Endodermal cell (in vitro differentiated cells): Measurements from ENCODE around the gene VCAN. TPM values are rescaled to one million over a fixed set of nuclear protein-coding genes. Genes with fewer than 3 reads are reported as not detected.

ENCODE experiments used
- DNase-seq: peaks from one replicate; pipeline ENCODE4 v3.0.0-alpha.2; 2017
- H3K27ac ChIP-seq: 2 replicates; pipeline ENCODE4 v1.5.1; 2013; ENCODE audit warnings: mild to moderate bottlenecking, low read depth, low read length, moderate library complexity
- H3K27me3 ChIP-seq: 2 replicates; pipeline ENCODE4 v1.6.1; 2013; ENCODE audit warnings: mild to moderate bottlenecking, low read length, moderate library complexity; ENCODE audit not compliant: insufficient read depth, control insufficient read depth, poor library complexity, severe bottlenecking
- H3K36me3 ChIP-seq: 2 replicates; pipeline ENCODE4 v1.7.0; 2013; ENCODE audit warnings: mild to moderate bottlenecking, low read length, moderate library complexity; ENCODE audit not compliant: control insufficient read depth, insufficient read depth
- H3K4me1 ChIP-seq: one replicate; pipeline ENCODE4 v1.7.0; 2013; ENCODE audit warnings: low read length; ENCODE audit not compliant: control insufficient read depth, insufficient read depth
- H3K4me3 ChIP-seq: 2 replicates; pipeline ENCODE4 v1.5.1; 2013; ENCODE audit warnings: mild to moderate bottlenecking, low read length, moderate library complexity
- H3K9ac ChIP-seq: 2 replicates; pipeline ENCODE4 v1.6.1; 2013; ENCODE audit warnings: mild to moderate bottlenecking, low read length, moderate library complexity; ENCODE audit not compliant: poor library complexity, severe bottlenecking; ENCODE audit errors: extremely low read depth
- H3K9me3 ChIP-seq: 2 replicates; pipeline ENCODE4 v1.6.1; 2013; ENCODE audit warnings: mild to moderate bottlenecking, low read length, moderate library complexity; ENCODE audit not compliant: control insufficient read depth
- H3K27ac Mint-ChIP-seq: 2 replicates; pipeline ENCODE4 v1.8.0; 2020; ENCODE audit warnings: mixed read lengths
- H3K27me3 Mint-ChIP-seq: 2 replicates; pipeline ENCODE4 v1.8.0; 2021; ENCODE audit warnings: mild to moderate bottlenecking, mixed read lengths; ENCODE audit not compliant: insufficient read depth
- H3K36me3 Mint-ChIP-seq: 2 replicates; pipeline ENCODE4 v1.8.0; 2020; ENCODE audit warnings: low read depth, mixed read lengths
- H3K4me1 Mint-ChIP-seq: 2 replicates; pipeline ENCODE4 v1.8.0; 2020; ENCODE audit warnings: mixed read lengths
- H3K4me3 Mint-ChIP-seq: 2 replicates; pipeline ENCODE4 v1.8.0; 2020; ENCODE audit warnings: mild to moderate bottlenecking, moderate library complexity, mixed read lengths
- H3K9me3 Mint-ChIP-seq: 2 replicates; pipeline ENCODE4 v1.8.0; 2020; ENCODE audit warnings: mild to moderate bottlenecking, mixed read lengths
- CTCF ChIP-seq: fragments of 200-600 bp; sonication (generic); conservative IDR thresholded peaks from 2 replicates; pipeline ENCODE4 v1.5.0; 2021; ENCODE audit warnings: antibody characterized with exemption, mild to moderate bottlenecking
- WGBS, 2 experiments: methylation state at CpG; one replicate each; pipeline versions ENCODE4 v1.1.5 to v1.1.7; 2013; ENCODE audit warnings: missing lambda C conversion rate in 2 of 2, mixed read lengths in 1 of 2; ENCODE audit not compliant: insufficient coverage in 1 of 2, insufficient read length in 1 of 2; 5-methylcytosine and 5-hydroxymethylcytosine counted together
- total RNA-seq, 2 donors: library from RNA; stranded (reverse); fragmentation: NEBNext Ultra II Directional in 1 of 2; extraction: Animal tissue kit (Norgen Biotek cat#: 25700) in 1 of 2; gene quantifications; 2 replicates in 1 of 2; 3 replicates in 1 of 2; pipeline ENCODE4 v1.2.1, GENCODE V29; 2021

The VCAN gene
- total RNA-seq, 2 donors from 2014 or later = 363 to 397 TPM

- no peak overlapping the region for H3K27ac Mint-ChIP-seq
- WGBS, 2 experiments = 91% methylated on average over 1 of the region's 2 CpGs; no CpG with 5 or more reads in 1 of the 2 experiments
- no peak for TF ChIP-seq CTCF
Measured at GRCh38 chr5:83567741-83568140, 96.2 kb downstream of the VCAN start.

GRCh38 chr5:83568186-83568585 lies 96.6 kb downstream of the VCAN start:
- DNase-seq = no peak
- peaks cover 19% of the 10 kb centered on the region for H3K36me3 ChIP-seq
- H3K9me3 ChIP-seq = peaks cover 4% of the 10 kb centered on the region
- no peak overlapping the region for H3K9ac ChIP-seq
- peaks cover under 1% of the 10 kb centered on the region for H3K4me1 ChIP-seq
- H3K4me3 ChIP-seq = no peak overlapping the region
- Mint-ChIP-seq H3K36me3 (peaks cover 58% of the 10 kb centered on the region), H3K4me1 (peaks cover 17% of the 10 kb centered on the region), H3K9me3 (no peaks in the 10 kb centered on the region), H3K27me3 (no peaks in the 10 kb centered on the region), H3K4me3 (no peak overlapping the region), H3K27ac (peak overlapping the region; percentile 81)
- TF ChIP-seq CTCF = no peak
- H3K27ac ChIP-seq = no peak overlapping the region
- WGBS, 2 experiments = 83 to 86% methylated on average over 2 of the region's 2 CpGs
- H3K27me3 ChIP-seq = no peaks in the 10 kb centered on the region

More at GRCh38 chr5:83567741-83568140, 96.2 kb downstream of the VCAN start:
- H3K27me3 ChIP-seq = no peaks in the 10 kb centered on the region
- H3K9me3 ChIP-seq = peaks cover 4% of the 10 kb centered on the region
- H3K36me3 ChIP-seq = peaks cover 16% of the 10 kb centered on the region
- no peak for DNase-seq
- Mint-ChIP-seq H3K36me3 (peaks cover 56% of the 10 kb centered on the region), H3K4me1 (peaks cover 21% of the 10 kb centered on the region), H3K4me3 (no peak overlapping the region), H3K27me3 (no peaks in the 10 kb centered on the region), H3K9me3 (no peaks in the 10 kb centered on the region)
- H3K9ac ChIP-seq = no peak overlapping the region
- H3K4me1 ChIP-seq = peaks cover 5% of the 10 kb centered on the region
- H3K27ac ChIP-seq = no peak overlapping the region
- H3K4me3 ChIP-seq = no peak overlapping the region

GRCh38 chr5:83570916-83571315 lies 99.4 kb downstream of the VCAN start:
- Mint-ChIP-seq H3K4me1 (peaks cover 10% of the 10 kb centered on the region), H3K4me3 (no peak overlapping the region), H3K27ac (no peak overlapping the region), H3K36me3 (peaks cover 61% of the 10 kb centered on the region), H3K9me3 (no peaks in the 10 kb centered on the region), H3K27me3 (no peaks in the 10 kb centered on the region)
- H3K36me3 ChIP-seq = peaks cover 34% of the 10 kb centered on the region
- no peak for TF ChIP-seq CTCF
- WGBS, 2 experiments = 96% methylated on average over 2 of the region's 2 CpGs; no CpG with 5 or more reads in 1 of the 2 experiments
- H3K9me3 ChIP-seq = peaks cover 10% of the 10 kb centered on the region
- no peak for DNase-seq
- H3K27me3 ChIP-seq = no peaks in the 10 kb centered on the region
- no peaks in the 10 kb centered on the region for H3K4me1 ChIP-seq
- no peak overlapping the region for H3K4me3 ChIP-seq
- no peak overlapping the region for H3K27ac ChIP-seq
- H3K9ac ChIP-seq = no peak overlapping the region
